ENCODE data around the gene JAKMIP2. TPM values are rescaled to one million over a fixed set of nuclear protein-coding genes. Genes with fewer than 3 reads are reported as not detected.

The JAKMIP2 gene
- total RNA-seq, 1 experiment from 2014 or later = not detected

GRCh38 chr5:147819261-147819770, 36.8 kb upstream of the JAKMIP2 start:
- Histone ChIP-seq H3K36me3 (ENCODE audit: control insufficient read depth, insufficient read depth, low read length) (no peaks in the 10 kb centered on the region), H3K27ac (ENCODE audit: low read length) (no peak overlapping the region), H3K27me3 (ENCODE audit: control insufficient read depth, insufficient read depth, low read length) (no peaks in the 10 kb centered on the region), H3K9me3 (ENCODE audit: control insufficient read depth, insufficient read depth, low read depth, low read length) (no peaks in the 10 kb centered on the region), H3K4me3 (ENCODE audit: low read depth in 2 of 2, low read length in 2 of 2) (no peak overlapping the region), H3K4me1 (ENCODE audit: control insufficient read depth, insufficient read depth, low read length) (no peaks in the 10 kb centered on the region)
- BruUV-seq (replicated peaks) = no TSS peak
- DNase-seq (ENCODE audit: low read depth, low spot score) (no peak), ATAC-seq (no peak)
- in situ Hi-C loops (cut with HindIII; ENCODE audit: low pct_unique_long_range_greater_than_20kb, low sequenced_read_pairs) = no loop called here
- intact Hi-C loops (cut with micrococcal nuclease; ENCODE audit: unreplicated experiment) = no loop called here
- ChIA-PET CTCF (no interaction called here), POLR2A (no interaction called here)
- TF ChIP-seq POLR2AphosphoS5 (IDR thresholded peaks at IDR 0.05; ENCODE audit: low read depth, low read length) (no peak), SIN3A (IDR thresholded peaks at IDR 0.05; ENCODE audit: borderline replicate concordance, insufficient read depth, low read depth, low read length) (no peak), REST (IDR thresholded peaks at IDR 0.05; ENCODE audit: insufficient read depth in 1 of 2, low read depth in 2 of 2, low read length in 1 of 2) (no peak), TCF7L2 (IDR thresholded peaks at IDR 0.05; ENCODE audit: low read depth, low read length) (no peak)
- TF ChIP-seq, protein P1, sequence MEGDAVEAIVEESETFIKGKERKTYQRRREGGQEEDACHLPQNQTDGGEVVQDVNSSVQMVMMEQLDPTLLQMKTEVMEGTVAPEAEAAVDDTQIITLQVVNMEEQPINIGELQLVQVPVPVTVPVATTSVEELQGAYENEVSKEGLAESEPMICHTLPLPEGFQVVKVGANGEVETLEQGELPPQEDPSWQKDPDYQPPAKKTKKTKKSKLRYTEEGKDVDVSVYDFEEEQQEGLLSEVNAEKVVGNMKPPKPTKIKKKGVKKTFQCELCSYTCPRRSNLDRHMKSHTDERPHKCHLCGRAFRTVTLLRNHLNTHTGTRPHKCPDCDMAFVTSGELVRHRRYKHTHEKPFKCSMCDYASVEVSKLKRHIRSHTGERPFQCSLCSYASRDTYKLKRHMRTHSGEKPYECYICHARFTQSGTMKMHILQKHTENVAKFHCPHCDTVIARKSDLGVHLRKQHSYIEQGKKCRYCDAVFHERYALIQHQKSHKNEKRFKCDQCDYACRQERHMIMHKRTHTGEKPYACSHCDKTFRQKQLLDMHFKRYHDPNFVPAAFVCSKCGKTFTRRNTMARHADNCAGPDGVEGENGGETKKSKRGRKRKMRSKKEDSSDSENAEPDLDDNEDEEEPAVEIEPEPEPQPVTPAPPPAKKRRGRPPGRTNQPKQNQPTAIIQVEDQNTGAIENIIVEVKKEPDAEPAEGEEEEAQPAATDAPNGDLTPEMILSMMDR (IDR thresholded peaks at IDR 0.05) = no peak

DNA sequence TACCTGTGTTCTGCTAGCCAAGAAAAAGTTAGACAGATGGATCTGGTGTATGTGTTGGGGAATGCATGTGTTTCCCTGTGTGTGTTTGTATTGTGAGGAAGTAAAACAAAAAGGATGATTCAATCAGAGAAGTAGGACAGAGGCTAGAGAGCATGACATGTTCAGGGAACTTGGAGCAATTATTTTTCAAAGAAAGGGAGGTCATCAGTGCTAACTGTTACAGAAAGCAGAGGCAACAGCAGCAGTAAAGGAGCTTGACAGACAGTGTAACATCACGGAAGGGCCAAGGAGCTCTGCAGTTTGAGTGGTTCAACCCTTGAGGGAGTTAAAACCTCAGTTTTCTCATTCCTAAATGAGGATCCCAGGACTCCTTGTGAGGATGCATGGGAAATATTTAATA, 35.8 kb upstream of the JAKMIP2 start:
- BruUV-seq (replicated peaks) = no TSS peak
- Histone ChIP-seq H3K27me3 (ENCODE audit: control insufficient read depth, insufficient read depth, low read length) (no peaks in the 10 kb centered on the region), H3K4me3 (ENCODE audit: low read depth in 2 of 2, low read length in 2 of 2) (no peak overlapping the region), H3K4me1 (ENCODE audit: control insufficient read depth, insufficient read depth, low read length) (no peaks in the 10 kb centered on the region), H3K36me3 (ENCODE audit: control insufficient read depth, insufficient read depth, low read length) (no peaks in the 10 kb centered on the region), H3K9me3 (ENCODE audit: control insufficient read depth, insufficient read depth, low read depth, low read length) (no peaks in the 10 kb centered on the region), H3K27ac (ENCODE audit: low read length) (no peak overlapping the region)
- ATAC-seq (no peak), DNase-seq (ENCODE audit: low read depth, low spot score) (no peak)
- TF ChIP-seq, protein P1 (IDR thresholded peaks at IDR 0.05) = no peak
- TF ChIP-seq SIN3A (IDR thresholded peaks at IDR 0.05; ENCODE audit: borderline replicate concordance, insufficient read depth, low read depth, low read length) (no peak), TCF7L2 (IDR thresholded peaks at IDR 0.05; ENCODE audit: low read depth, low read length) (no peak), POLR2AphosphoS5 (IDR thresholded peaks at IDR 0.05; ENCODE audit: low read depth, low read length) (no peak), REST (IDR thresholded peaks at IDR 0.05; ENCODE audit: insufficient read depth in 1 of 2, low read depth in 2 of 2, low read length in 1 of 2) (no peak)
- POLR2A ChIA-PET = no interaction called here
- CTCF ChIA-PET = no interaction called here
- intact Hi-C loops (cut with micrococcal nuclease; ENCODE audit: unreplicated experiment) = no loop called here
- in situ Hi-C loops (cut with HindIII; ENCODE audit: low pct_unique_long_range_greater_than_20kb, low sequenced_read_pairs) = no loop called here

All from Panc1 (cell line).